ENCODE measurements around the gene CADPS2. TPM values are rescaled to one million over a fixed set of nuclear protein-coding genes. Genes with fewer than 3 reads are reported as not detected.

The CADPS2 gene
- total and polyA plus RNA-seq, 10 of the 15 experiments (the other 5 are each of a cell fraction or from before 2014, with no cell fraction given): 0.05 to 7.5 (median 0.25) TPM

DNA sequence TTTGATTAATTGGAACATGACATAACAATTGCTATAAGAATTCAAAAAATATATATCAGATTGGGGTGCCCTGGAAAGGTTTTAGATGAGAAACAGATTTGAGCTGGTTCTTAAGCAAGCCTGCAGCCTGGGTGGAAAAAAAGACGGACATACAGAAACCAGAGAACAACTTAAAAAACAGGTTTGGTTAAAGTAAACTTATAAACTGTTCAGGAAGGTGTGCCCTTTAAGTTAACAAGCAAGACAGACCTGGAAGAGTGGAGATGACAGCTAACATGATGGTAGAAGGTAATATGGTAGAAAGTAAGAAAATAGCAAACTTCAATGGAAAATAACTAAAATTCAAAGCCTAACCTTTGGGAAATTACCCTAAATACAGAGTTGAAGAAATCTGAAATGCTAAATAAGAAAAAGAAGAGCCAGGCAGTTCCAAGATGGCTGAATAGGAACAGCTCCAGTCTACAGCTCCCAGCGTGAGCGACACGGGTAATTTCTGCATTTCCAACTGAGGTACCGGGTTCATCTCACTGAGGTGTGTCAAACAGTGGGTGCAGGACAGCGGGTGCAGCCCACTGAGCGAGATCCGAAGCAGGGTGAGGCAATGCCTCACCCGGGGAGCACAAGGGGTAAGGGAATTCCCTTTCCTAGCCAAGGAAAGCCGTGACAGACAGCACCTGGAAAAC, 52.2 kb downstream of the CADPS2 start:
- Histone ChIP-seq H2AFZ (ENCODE audit: control insufficient read depth, low read depth, low read length) (no peak overlapping the region), H3K9ac (ENCODE audit: control insufficient read depth, insufficient read depth, low read length) (no peak overlapping the region), H3K4me1 (ENCODE audit: control insufficient read depth, insufficient read depth, low read length) (no peaks in the 10 kb centered on the region), H3K4me2 (ENCODE audit: control insufficient read depth, insufficient read depth) (no peak overlapping the region), H3K4me3 (no peak overlapping the region), H3K27ac (ENCODE audit: control insufficient read depth, insufficient read depth) (no peak overlapping the region), H3K27me3 (replicated peaks in 1 of 2; ENCODE audit: control insufficient read depth in 2 of 2, insufficient read depth in 2 of 2, low read length in 1 of 2) (no peaks in the 10 kb centered on the region), H4K20me1 (ENCODE audit: control insufficient read depth, insufficient read depth) (no peaks in the 10 kb centered on the region), H3K9me3 (replicated peaks; ENCODE audit: control insufficient read depth, insufficient read depth, low read length) (no peaks in the 10 kb centered on the region), H3K79me2 (ENCODE audit: control insufficient read depth, insufficient read depth, low read length) (no peaks in the 10 kb centered on the region), H3K36me3 (ENCODE audit: control insufficient read depth in 2 of 2, insufficient read depth in 2 of 2, low read length in 1 of 2) (no peaks in the 10 kb centered on the region)
- ChIA-PET POLR2A (no interaction called here), RAD21 (ENCODE audit: unreplicated experiment) (no interaction called here), CTCF (interaction anchor here (0.8 kb wide), 1 partner anchor 14 kb away, joined by 3 read pairs; no protein-coding TSS in a partner anchor), SMC1A (ENCODE audit: uncharacterized antibody, unreplicated experiment) (interaction anchor here (1.0 kb wide), 1 partner anchor 15 kb away, joined by 4 read pairs; no protein-coding TSS in a partner anchor)
- 67% methylated on average over 10 of the region's 10 CpGs for WGBS (ENCODE audit: insufficient coverage, insufficient replicate concordance, low lambda C conversion rate, missing lambda C conversion rate)
- BruUV-seq (replicated peaks): no TSS peak
- FAIRE-seq (no peak), DNase-seq (ENCODE audit: low read depth, low spot score) (no peak), ATAC-seq (no peak)
- in situ Hi-C loops (cut with MboI): no loop called here
- intact Hi-C loops (cut with micrococcal nuclease; ENCODE audit: unreplicated experiment): no loop called here
- TF ChIP-seq YBX1 (IDR thresholded peaks at IDR 0.05): no peak
- TF ChIP-seq MTA3 (IDR thresholded peaks at IDR 0.05; ENCODE audit: borderline replicate concordance, low read length): no peak
- TF ChIP-seq, protein P1, sequence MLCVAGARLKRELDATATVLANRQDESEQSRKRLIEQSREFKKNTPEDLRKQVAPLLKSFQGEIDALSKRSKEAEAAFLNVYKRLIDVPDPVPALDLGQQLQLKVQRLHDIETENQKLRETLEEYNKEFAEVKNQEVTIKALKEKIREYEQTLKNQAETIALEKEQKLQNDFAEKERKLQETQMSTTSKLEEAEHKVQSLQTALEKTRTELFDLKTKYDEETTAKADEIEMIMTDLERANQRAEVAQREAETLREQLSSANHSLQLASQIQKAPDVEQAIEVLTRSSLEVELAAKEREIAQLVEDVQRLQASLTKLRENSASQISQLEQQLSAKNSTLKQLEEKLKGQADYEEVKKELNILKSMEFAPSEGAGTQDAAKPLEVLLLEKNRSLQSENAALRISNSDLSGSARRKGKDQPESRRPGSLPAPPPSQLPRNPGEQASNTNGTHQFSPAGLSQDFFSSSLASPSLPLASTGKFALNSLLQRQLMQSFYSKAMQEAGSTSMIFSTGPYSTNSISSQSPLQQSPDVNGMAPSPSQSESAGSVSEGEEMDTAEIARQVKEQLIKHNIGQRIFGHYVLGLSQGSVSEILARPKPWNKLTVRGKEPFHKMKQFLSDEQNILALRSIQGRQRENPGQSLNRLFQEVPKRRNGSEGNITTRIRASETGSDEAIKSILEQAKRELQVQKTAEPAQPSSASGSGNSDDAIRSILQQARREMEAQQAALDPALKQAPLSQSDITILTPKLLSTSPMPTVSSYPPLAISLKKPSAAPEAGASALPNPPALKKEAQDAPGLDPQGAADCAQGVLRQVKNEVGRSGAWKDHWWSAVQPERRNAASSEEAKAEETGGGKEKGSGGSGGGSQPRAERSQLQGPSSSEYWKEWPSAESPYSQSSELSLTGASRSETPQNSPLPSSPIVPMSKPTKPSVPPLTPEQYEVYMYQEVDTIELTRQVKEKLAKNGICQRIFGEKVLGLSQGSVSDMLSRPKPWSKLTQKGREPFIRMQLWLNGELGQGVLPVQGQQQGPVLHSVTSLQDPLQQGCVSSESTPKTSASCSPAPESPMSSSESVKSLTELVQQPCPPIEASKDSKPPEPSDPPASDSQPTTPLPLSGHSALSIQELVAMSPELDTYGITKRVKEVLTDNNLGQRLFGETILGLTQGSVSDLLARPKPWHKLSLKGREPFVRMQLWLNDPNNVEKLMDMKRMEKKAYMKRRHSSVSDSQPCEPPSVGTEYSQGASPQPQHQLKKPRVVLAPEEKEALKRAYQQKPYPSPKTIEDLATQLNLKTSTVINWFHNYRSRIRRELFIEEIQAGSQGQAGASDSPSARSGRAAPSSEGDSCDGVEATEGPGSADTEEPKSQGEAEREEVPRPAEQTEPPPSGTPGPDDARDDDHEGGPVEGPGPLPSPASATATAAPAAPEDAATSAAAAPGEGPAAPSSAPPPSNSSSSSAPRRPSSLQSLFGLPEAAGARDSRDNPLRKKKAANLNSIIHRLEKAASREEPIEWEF (IDR thresholded peaks at IDR 0.05; ENCODE audit: insufficient replicate concordance, low read depth, low read length): no peak
- TF ChIP-seq ZNF384 (IDR thresholded peaks at IDR 0.05; ENCODE audit: borderline replicate concordance, low read depth, low read length): no peak
- TF ChIP-seq, protein P2, sequence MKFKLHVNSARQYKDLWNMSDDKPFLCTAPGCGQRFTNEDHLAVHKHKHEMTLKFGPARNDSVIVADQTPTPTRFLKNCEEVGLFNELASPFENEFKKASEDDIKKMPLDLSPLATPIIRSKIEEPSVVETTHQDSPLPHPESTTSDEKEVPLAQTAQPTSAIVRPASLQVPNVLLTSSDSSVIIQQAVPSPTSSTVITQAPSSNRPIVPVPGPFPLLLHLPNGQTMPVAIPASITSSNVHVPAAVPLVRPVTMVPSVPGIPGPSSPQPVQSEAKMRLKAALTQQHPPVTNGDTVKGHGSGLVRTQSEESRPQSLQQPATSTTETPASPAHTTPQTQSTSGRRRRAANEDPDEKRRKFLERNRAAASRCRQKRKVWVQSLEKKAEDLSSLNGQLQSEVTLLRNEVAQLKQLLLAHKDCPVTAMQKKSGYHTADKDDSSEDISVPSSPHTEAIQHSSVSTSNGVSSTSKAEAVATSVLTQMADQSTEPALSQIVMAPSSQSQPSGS (IDR thresholded peaks at IDR 0.05; ENCODE audit: low read length): no peak
- TF ChIP-seq, protein P3, sequence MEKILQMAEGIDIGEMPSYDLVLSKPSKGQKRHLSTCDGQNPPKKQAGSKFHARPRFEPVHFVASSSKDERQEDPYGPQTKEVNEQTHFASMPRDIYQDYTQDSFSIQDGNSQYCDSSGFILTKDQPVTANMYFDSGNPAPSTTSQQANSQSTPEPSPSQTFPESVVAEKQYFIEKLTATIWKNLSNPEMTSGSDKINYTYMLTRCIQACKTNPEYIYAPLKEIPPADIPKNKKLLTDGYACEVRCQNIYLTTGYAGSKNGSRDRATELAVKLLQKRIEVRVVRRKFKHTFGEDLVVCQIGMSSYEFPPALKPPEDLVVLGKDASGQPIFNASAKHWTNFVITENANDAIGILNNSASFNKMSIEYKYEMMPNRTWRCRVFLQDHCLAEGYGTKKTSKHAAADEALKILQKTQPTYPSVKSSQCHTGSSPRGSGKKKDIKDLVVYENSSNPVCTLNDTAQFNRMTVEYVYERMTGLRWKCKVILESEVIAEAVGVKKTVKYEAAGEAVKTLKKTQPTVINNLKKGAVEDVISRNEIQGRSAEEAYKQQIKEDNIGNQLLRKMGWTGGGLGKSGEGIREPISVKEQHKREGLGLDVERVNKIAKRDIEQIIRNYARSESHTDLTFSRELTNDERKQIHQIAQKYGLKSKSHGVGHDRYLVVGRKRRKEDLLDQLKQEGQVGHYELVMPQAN (conservative IDR thresholded peaks at IDR 0.05): no peak
- TF ChIP-seq TAF1 (IDR thresholded peaks at IDR 0.05; ENCODE audit: borderline replicate concordance, low read depth, low read length): no peak
- no peak for TF ChIP-seq DPF2 (IDR thresholded peaks at IDR 0.05)
- TF ChIP-seq TCF7 (IDR thresholded peaks at IDR 0.05; ENCODE audit: borderline replicate concordance): no peak
- no peak for TF ChIP-seq NR2C2 (IDR thresholded peaks at IDR 0.05; ENCODE audit: borderline replicate concordance, control insufficient read depth, insufficient read length, low read depth)
- TF ChIP-seq HCFC1 (IDR thresholded peaks at IDR 0.05; ENCODE audit: low read length): no peak
- TF ChIP-seq SUPT20H (IDR thresholded peaks at IDR 0.05; ENCODE audit: borderline replicate concordance, control insufficient read depth, low read depth, low read length): no peak
- no peak for TF ChIP-seq TBL1XR1 (IDR thresholded peaks at IDR 0.05; ENCODE audit: low read depth, low read length)
- TF ChIP-seq ZNF274 (IDR thresholded peaks at IDR 0.05; ENCODE audit: insufficient read depth, insufficient read length): no peak
- no peak for TF ChIP-seq RAD51 (IDR thresholded peaks at IDR 0.05)
